Skin epidermis (tissue), 12 donors: Measurements from ENCODE around the gene TMEM156.
"Not testable (repeated sequence)": the region's sequence is repeated elsewhere in the genome, so short reads cannot be mapped to it uniquely, and the experiment has no call there.

Source experiments
- H3K27ac ChIP-seq, 21 experiments: fragments of 200-600 bp; sonication (generic) in 11 of 21; one replicate each; pipeline ENCODE4 v1.5.0; 2020; ENCODE audit warnings: mild to moderate bottlenecking in 3 of 21, inconsistent platforms in 2 of 21, moderate library complexity in 2 of 21
- H3K4me3 ChIP-seq, 7 experiments: fragments of 200-600 bp; sonication (generic) in 2 of 7; one replicate each; pipeline ENCODE4 v1.5.0; 2020; ENCODE audit warnings: inconsistent platforms in 2 of 7, mild to moderate bottlenecking in 2 of 7, moderate library complexity in 1 of 7

Gene TMEM156

GRCh38 chr4:38967260-38968095 lies 64.7 kb downstream of the TMEM156 start:
- peak overlapping the region in 1 of 21 experiments; percentile 22 for H3K27ac ChIP-seq
- H3K4me3 ChIP-seq, result no peak overlapping the region

DNA sequence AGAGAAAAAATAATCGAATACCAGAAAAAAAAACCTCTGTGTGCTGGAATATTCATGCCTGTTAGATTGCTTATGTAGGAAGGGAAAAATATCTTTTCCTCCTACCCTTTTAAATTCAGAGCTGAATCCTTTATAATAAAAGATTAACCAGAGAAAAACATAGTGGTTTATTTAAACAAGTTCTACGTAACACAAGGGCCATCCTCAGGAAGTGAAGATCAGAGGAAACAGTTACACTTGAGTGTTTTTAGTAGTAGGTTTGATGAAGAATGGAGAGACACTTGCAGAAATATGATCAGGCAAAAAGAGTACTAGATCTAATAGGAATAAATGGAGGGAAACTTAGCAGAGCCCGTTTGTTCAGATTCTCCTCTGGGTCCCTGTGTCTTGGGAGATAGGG lies 66.3 kb downstream of the TMEM156 start:
- Histone ChIP-seq H3K4me3 (no peak overlapping the region), H3K27ac (no peak overlapping the region)

DNA sequence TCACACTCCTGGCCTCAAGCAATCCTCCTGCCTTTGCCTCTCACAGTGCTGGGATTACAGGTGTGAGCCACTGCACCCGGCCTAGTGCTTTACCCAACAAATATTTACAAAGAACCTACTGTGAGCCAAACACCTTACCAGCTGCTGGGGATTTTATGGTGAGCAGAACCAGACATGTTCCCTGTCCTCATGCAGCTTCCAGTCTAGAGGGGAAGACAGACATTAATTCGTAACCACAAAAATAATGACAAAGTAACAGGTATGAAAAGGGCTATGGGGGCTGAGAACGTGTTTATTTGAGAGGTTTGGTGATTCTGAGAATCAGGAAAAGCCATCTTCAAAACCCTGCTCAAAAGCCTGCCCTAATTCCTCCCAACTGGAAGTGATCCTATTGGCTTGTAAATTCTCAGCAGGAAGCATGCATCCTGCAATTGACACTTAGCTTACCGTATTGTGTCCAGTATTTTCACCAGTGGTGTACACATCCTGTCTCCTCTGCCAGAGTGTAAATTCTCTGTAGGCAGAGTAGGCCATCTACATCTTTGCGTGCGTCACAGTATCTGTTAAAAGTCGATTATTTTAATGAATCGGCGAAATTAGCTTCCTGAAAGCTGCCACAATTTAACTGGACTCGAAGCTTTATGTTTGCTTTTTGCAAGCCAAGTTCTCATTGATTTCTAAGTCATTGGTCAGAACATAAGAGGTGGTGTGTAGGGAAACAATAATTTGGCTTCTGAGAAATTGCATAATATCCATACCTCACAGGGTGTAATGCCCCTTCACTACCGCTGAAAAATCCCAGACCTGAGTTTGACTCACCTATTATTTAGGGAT lies 67.0 kb downstream of the TMEM156 start:
- Histone ChIP-seq H3K27ac (no peak overlapping the region), H3K4me3 (no peak overlapping the region)

DNA sequence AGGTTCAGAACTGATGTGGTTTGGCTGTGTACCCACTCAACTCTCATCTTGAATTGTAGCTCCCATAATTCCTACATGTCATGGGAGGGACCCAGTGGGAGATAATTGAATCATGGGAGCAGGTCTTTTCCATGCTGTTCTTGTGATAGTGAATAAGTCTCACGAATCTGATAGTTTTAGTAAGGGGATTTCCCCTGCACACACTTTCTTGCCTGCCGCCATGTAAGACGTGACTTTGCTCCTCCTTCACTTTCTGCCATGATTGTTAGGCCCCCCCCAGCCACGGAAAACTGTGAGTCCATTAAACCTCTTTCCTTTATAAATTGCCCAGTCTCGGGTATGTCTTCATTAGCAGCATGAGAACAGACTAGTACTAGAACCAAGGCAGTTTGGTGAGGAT lies 73.0 kb downstream of the TMEM156 start:
- H3K27ac ChIP-seq, H3K4me3 ChIP-seq: not testable (repeated sequence)

DNA sequence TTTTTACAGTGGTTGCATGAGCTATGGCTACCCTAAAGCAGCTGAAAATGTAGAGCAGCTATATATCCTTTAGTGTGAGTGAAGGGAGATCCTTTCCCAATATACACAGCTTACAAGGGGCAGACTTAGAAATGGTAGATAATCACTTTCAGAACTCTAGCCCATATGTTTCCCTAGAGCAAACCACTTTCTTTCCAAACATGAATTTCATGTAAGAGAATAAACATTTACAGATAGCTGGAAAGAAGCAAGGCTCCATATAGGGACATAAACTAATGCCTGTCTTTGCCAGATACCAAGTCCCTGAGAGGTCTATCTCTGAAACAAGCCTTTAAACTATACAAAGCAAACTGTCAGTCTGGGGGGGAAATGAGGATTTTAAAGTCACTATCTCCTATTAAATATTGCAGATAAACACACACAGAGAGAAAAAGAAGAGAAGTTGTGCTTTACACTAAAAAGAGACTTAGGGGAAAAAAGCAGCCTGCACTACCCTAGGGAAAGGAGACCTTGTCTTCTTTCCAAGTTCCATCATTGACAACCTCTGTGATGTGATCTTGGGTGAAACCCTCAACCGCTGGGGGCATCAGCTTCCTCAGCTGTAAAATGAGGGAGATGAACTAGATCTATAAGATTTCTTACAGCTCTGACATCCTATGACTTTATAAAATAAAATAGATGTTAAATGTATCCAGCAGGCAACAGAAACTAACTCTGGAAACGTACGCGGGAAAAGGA lies 73.6 kb downstream of the TMEM156 start:
- no peak overlapping the region for H3K27ac ChIP-seq
- H3K4me3 ChIP-seq, result no peak overlapping the region

GRCh38 chr4:38957893-38958292 lies 74.3 kb downstream of the TMEM156 start:
- H3K4me3 ChIP-seq, result no peak overlapping the region
- no peak overlapping the region for H3K27ac ChIP-seq

DNA sequence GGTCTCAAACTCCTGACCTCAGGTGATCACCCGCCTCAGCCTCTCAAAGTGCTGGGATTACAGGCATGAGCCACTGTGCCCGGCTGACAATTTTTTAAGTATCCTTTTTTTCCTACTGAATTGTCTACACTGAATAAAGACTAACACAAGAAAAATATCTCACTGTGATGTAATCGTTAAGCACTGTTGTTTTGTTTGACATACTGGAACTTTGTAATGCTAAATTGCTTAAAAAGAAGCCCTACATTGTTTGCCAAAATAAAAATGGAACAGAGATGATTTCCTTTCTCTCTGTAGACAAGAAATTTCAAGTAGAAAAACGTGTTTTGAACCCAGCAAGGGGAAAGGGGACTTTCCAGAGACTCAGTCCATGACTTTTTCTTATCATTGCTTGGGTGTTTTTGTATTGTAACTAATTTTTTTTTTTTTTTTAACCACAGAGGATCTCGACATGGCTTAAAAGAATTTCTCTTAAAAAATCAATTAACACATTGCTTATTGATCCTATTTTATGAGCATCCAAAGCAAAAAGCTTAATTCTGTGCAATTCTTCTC lies 74.9 kb downstream of the TMEM156 start:
- Histone ChIP-seq H3K27ac (no peak overlapping the region), H3K4me3 (no peak overlapping the region)

GRCh38 chr4:38955957-38956356 lies 76.3 kb downstream of the TMEM156 start:
- H3K27ac ChIP-seq, result no peak overlapping the region
- no peak overlapping the region for H3K4me3 ChIP-seq

- no peak overlapping the region for H3K4me3 ChIP-seq
- H3K27ac ChIP-seq, result no peak overlapping the region
Observed at GRCh38 chr4:38954727-38955126, 77.5 kb downstream of the TMEM156 start.

- H3K27ac ChIP-seq, result no peak overlapping the region
- no peak overlapping the region for H3K4me3 ChIP-seq
Observed at GRCh38 chr4:38952017-38952416, 80.2 kb downstream of the TMEM156 start.

DNA sequence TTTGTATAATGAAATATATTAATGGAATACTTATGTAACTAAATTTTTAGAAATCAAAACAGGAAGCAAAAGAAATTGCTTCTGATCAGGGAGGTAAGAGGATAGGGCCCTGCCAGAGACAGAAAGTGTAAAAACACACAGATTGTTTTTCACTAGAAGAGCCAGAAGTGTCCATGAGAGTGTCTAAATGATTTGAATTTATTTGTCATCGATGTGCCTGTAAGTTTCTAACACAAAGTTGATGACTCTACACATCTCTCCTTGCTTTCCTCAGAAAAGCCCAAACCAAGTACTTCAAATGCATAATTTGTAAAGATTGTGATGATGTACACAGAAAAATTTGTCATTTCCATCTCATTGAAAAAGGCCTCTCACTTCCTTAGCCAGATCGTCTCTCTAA lies 80.6 kb downstream of the TMEM156 start:
- H3K27ac ChIP-seq, result no peak overlapping the region
- no peak overlapping the region for H3K4me3 ChIP-seq

DNA sequence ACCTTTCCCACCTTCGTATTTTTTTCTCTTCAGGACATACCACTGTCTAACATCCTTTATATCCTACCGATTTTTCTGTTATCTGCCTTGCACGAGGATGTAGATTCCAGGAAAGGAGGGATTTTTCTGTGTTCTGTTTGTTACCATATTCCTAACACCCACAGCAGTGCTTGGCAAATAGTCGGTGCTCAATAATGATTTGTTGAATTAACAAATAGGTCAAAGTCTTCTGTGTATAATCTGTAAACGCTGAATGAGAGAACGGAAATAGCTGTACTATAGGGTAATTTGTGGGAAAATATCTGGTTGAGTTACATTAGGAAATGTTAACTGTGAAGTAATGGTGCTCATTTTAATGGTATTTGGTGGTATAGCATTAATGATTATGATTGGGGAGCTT lies 81.5 kb downstream of the TMEM156 start:
- no peak overlapping the region for H3K27ac ChIP-seq
- no peak overlapping the region for H3K4me3 ChIP-seq

- H3K27ac ChIP-seq, result peak overlapping the region in 1 of 21 experiments; percentile 37
- H3K4me3 ChIP-seq, result no peak overlapping the region
Observed at GRCh38 chr4:38950159-38950558, 82.0 kb downstream of the TMEM156 start.

GRCh38 chr4:38949411-38950051 lies 82.7 kb downstream of the TMEM156 start:
- Histone ChIP-seq H3K4me3 (no peak overlapping the region), H3K27ac (peak overlapping the region in 3 of 21 experiments; percentile 7 to 37 (median 22))

- Histone ChIP-seq H3K4me3 (no peak overlapping the region), H3K27ac (peak overlapping the region in 1 of 21 experiments; percentile 37)
Observed at GRCh38 chr4:38948551-38948950, 83.7 kb downstream of the TMEM156 start.

GRCh38 chr4:38946919-38947318 lies 85.3 kb downstream of the TMEM156 start:
- Histone ChIP-seq H3K4me3 (no peak overlapping the region), H3K27ac (peak overlapping the region in 1 of 21 experiments; percentile 30)

- H3K27ac ChIP-seq, result no peak overlapping the region
- no peak overlapping the region for H3K4me3 ChIP-seq
Observed at GRCh38 chr4:38944440-38944839, 87.8 kb downstream of the TMEM156 start.

- H3K27ac ChIP-seq, result no peak overlapping the region
- no peak overlapping the region for H3K4me3 ChIP-seq
Observed at GRCh38 chr4:38943343-38943742, 88.9 kb downstream of the TMEM156 start.

DNA sequence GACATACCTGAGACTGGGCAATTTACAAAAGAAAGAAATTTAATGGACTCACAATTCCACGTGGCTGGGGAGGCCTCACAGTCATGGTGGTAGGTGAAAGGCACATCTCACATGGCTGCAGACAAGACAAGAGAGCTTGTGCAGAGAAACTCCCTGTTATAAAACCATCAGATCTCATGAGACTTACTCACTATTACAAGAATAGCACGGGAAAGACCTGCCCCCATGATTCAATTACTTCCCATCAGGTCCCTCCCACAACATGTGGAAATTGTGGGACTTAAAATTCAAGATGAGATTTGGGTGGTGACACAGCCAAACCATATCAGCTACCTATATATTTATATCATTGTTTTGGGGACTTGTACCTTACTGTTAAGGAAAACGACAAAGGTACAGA lies 90.3 kb downstream of the TMEM156 start:
- peak overlapping the region in 2 of 21 experiments; percentile 29 to 33 for H3K27ac ChIP-seq
- H3K4me3 ChIP-seq, result not testable (repeated sequence)
